ENCODE measurements around the gene ATXN7L1.

GRCh38 chr7:105890290-105890997 is 14.0 kb upstream of the ATXN7L1 start:
- TF ChIP-seq POLR2AphosphoS5 (IDR thresholded peaks at IDR 0.05; ENCODE audit: low read depth, low read length) (no peak), TAF1 (IDR thresholded peaks at IDR 0.05; ENCODE audit: borderline replicate concordance, low read depth, low read length) (no peak), POLR2A (IDR thresholded peaks at IDR 0.05; ENCODE audit: low read depth, low read length) (no peak)
